CD4-positive, alpha-beta T cell (primary cell): ENCODE measurements around the gene YTHDF1. TPM values are rescaled to one million over a fixed set of nuclear protein-coding genes. Genes with fewer than 3 reads are reported as not detected.

Experiments
- ATAC-seq: fragments of 200-7000 bp; cut with Tn5 transposase; one replicate; pipeline ENCODE4 v1.10.0; 2022; ENCODE audit warnings: mild to moderate bottlenecking; ENCODE audit not compliant: poor library complexity
- CTCF ChIA-PET: fragments of 350-600 bp; sonication (Branson Sonifier 250); formaldehyde crosslinking; loops from one replicate; lab custom pipeline; 2021; ENCODE audit warnings: antibody characterized with exemption, inconsistent platforms; lab: Charles Lee
- POLR2A ChIA-PET: fragments of 350-600 bp; sonication (Branson Sonifier 250); formaldehyde crosslinking; loops from one replicate; lab custom pipeline; 2021; ENCODE audit warnings: antibody characterized with exemption, inconsistent platforms; lab: Charles Lee
- DNase-seq, 14 experiments: peaks; one replicate each; pipeline ENCODE4 v3.0.0-alpha.2; 2013 to 2020; ENCODE audit warnings: mixed read lengths in 2 of 14
- H3K27ac ChIP-seq, 2 donors: one replicate each; pipeline versions ENCODE4 v1.5.1 to v1.7.0; 2013; ENCODE audit warnings: low read length in 2 of 2, low read depth in 1 of 2, mild to moderate bottlenecking in 1 of 2
- H3K27me3 ChIP-seq, 2 experiments: 1 replicate in 1 of 2; 2 replicates in 1 of 2; pipeline versions ENCODE4 v1.6.1 to v1.7.0; 2013; ENCODE audit warnings: low read length in 2 of 2, control low read depth in 1 of 2, mild to moderate bottlenecking in 1 of 2, moderate library complexity in 1 of 2; ENCODE audit not compliant: insufficient read depth in 2 of 2, control insufficient read depth in 1 of 2
- H3K36me3 ChIP-seq: one replicate; pipeline ENCODE4 v1.6.1; 2013; ENCODE audit warnings: low read length, control low read depth; ENCODE audit not compliant: insufficient read depth
- H3K4me1 ChIP-seq: one replicate; pipeline ENCODE4 v1.6.1; 2013; ENCODE audit warnings: low read length, control low read depth; ENCODE audit not compliant: insufficient read depth
- H3K4me3 ChIP-seq: one replicate; pipeline ENCODE4 v1.5.1; 2013; ENCODE audit warnings: mild to moderate bottlenecking, low read length, moderate library complexity
- H3K9me3 ChIP-seq, 2 experiments: 1 replicate in 1 of 2; 2 replicates in 1 of 2; pipeline versions ENCODE4 v1.6.1 to v1.7.0; 2013; ENCODE audit warnings: low read length in 2 of 2, mild to moderate bottlenecking in 2 of 2, control low read depth in 1 of 2, moderate library complexity in 1 of 2; ENCODE audit not compliant: control insufficient read depth in 1 of 2, insufficient read depth in 1 of 2
- H3K27ac Mint-ChIP-seq: one replicate; pipeline ENCODE4 v1.8.0; 2020; ENCODE audit warnings: mixed read lengths
- H3K27me3 Mint-ChIP-seq: one replicate; pipeline ENCODE4 v1.8.0; 2021; ENCODE audit warnings: mixed read lengths
- H3K36me3 Mint-ChIP-seq: one replicate; pipeline ENCODE4 v1.8.0; 2021; ENCODE audit warnings: low read depth, mixed read lengths
- H3K4me1 Mint-ChIP-seq: one replicate; pipeline ENCODE4 v1.8.0; 2021; ENCODE audit warnings: low read depth, mixed read lengths
- H3K4me3 Mint-ChIP-seq: one replicate; pipeline ENCODE4 v1.8.0; 2020; ENCODE audit warnings: mild to moderate bottlenecking, mixed read lengths
- H3K9me3 Mint-ChIP-seq: one replicate; pipeline ENCODE4 v1.8.0; 2020; ENCODE audit warnings: mixed read lengths
- CTCF ChIP-seq: fragments of 200-600 bp; IDR thresholded peaks from one replicate; pipeline ENCODE4 v1.8.0; 2022; ENCODE audit warnings: antibody characterized with exemption, mild to moderate bottlenecking
- intact Hi-C, 2 experiments: fragments of 100-400 bp; cut with DNase I in 1 of 2; cut with micrococcal nuclease in 1 of 2; formaldehyde crosslinking; loops; one replicate each; pipeline versions ENCODE4 v1.15.1 to v1.9.0; 2023 to 2025; cut with DNase I, micrococcal nuclease
- total RNA-seq, 174 experiments: library from RNA in 2 of 174; stranded (reverse) in 2 of 174; gene quantifications; one replicate each; pipeline ENCODE4 v1.2.3 and lab custom pipeline; 2021 to 2026

Gene YTHDF1
- total RNA-seq, 2 experiments from 2014 or later, result 43.7 to 44.1 TPM

GRCh38 chr20:63233061-63233344 lies 17.1 kb upstream of the YTHDF1 start:
- intact Hi-C loops, result no loop called here
- Histone ChIP-seq H3K27ac (no peak overlapping the region), H3K27me3 (peaks cover 28 to 49% of the 10 kb centered on the region in 2 experiments), H3K4me3 (no peak overlapping the region), H3K4me1 (peaks cover 17% of the 10 kb centered on the region), H3K36me3 (no peaks in the 10 kb centered on the region), H3K9me3 (peaks cover 0 to 8% of the 10 kb centered on the region in 2 experiments)
- Mint-ChIP-seq H3K9me3 (no peaks in the 10 kb centered on the region), H3K36me3 (no peaks in the 10 kb centered on the region), H3K27ac (no peak overlapping the region), H3K4me3 (no peak overlapping the region), H3K27me3 (peaks cover 38% of the 10 kb centered on the region), H3K4me1 (peaks cover 4% of the 10 kb centered on the region)
- no peak for TF ChIP-seq CTCF
- CTCF ChIA-PET, result interaction anchor here (1.1 kb wide), 1 partner anchor 10 kb away, joined by 4 read pairs; no protein-coding TSS in a partner anchor
- ATAC-seq, result no peak
- POLR2A ChIA-PET, result no interaction called here
- DNase-seq, result no peak

- H3K9me3 Mint-ChIP-seq, result no peaks in the 10 kb centered on the region
- H3K4me1 ChIP-seq, result peaks cover 17% of the 10 kb centered on the region
- H3K36me3 Mint-ChIP-seq, result no peaks in the 10 kb centered on the region
- peaks cover 0 to 8% of the 10 kb centered on the region in 2 experiments for H3K9me3 ChIP-seq
- H3K27me3 Mint-ChIP-seq, result peaks cover 38% of the 10 kb centered on the region
- ChIA-PET POLR2A (no interaction called here), CTCF (interaction anchor here (1.1 kb wide), 1 partner anchor 9 kb away, joined by 4 read pairs; no protein-coding TSS in a partner anchor)
- peaks cover 4% of the 10 kb centered on the region for H3K4me1 Mint-ChIP-seq
- no peak overlapping the region for H3K27ac ChIP-seq
- intact Hi-C loops, result no loop called here
- DNase-seq (no peak), ATAC-seq (no peak)
- no peak overlapping the region for H3K4me3 ChIP-seq
- no peaks in the 10 kb centered on the region for H3K36me3 ChIP-seq
- H3K4me3 Mint-ChIP-seq, result no peak overlapping the region
- TF ChIP-seq CTCF, result no peak
- H3K27me3 ChIP-seq, result peaks cover 28 to 49% of the 10 kb centered on the region in 2 experiments
- no peak overlapping the region for H3K27ac Mint-ChIP-seq
Observed at GRCh38 chr20:63232235-63233060, 16.5 kb upstream of the YTHDF1 start.

GRCh38 chr20:63230800-63231268 lies 14.9 kb upstream of the YTHDF1 start:
- H3K36me3 ChIP-seq, result no peaks in the 10 kb centered on the region
- Mint-ChIP-seq H3K36me3 (no peaks in the 10 kb centered on the region), H3K4me1 (peaks cover 4% of the 10 kb centered on the region), H3K4me3 (no peak overlapping the region), H3K27ac (no peak overlapping the region), H3K27me3 (peaks cover 38% of the 10 kb centered on the region), H3K9me3 (no peaks in the 10 kb centered on the region)
- no peak for TF ChIP-seq CTCF
- peaks cover 0 to 8% of the 10 kb centered on the region in 2 experiments for H3K9me3 ChIP-seq
- H3K27me3 ChIP-seq, result peaks cover 28 to 49% of the 10 kb centered on the region in 2 experiments
- no peak overlapping the region for H3K4me3 ChIP-seq
- intact Hi-C loops, result loop anchor here in 1 of 2 experiments (2.0 kb wide), 1 partner anchor 48 kb away; no protein-coding TSS in a partner anchor
- no peak for ATAC-seq
- ChIA-PET POLR2A (no interaction called here), CTCF (interaction anchor here (1.0 kb wide), 1 partner anchor 48 kb away, joined by 3 read pairs; no protein-coding TSS in a partner anchor)
- H3K27ac ChIP-seq, result no peak overlapping the region
- H3K4me1 ChIP-seq, result peaks cover 15% of the 10 kb centered on the region
- DNase-seq, result peak in 3 of 14 experiments; percentile 7 to 35 (median 18)
